GM12878 (cell line): ENCODE measurements around the gene USP21. TPM values are rescaled to one million over a fixed set of nuclear protein-coding genes. Genes with fewer than 3 reads are reported as not detected.

Source experiments
- CREB1 ChIP-seq: IDR thresholded peaks from 2 replicates; pipeline ENCODE4 v1.6.1; 2012; ENCODE audit warnings: low read depth, mild to moderate bottlenecking, inconsistent platforms
- CREM ChIP-seq: IDR thresholded peaks from 2 replicates; pipeline ENCODE4 v1.6.1; 2014; ENCODE audit warnings: antibody characterized with exemption, low read depth
- ESRRA ChIP-seq: IDR thresholded peaks from 2 replicates; pipeline ENCODE4 v1.6.1; 2012; ENCODE audit warnings: mild to moderate bottlenecking, low read length, improper control_type of control experiment
- GATAD2B ChIP-seq: fragments of 450-650 bp; conservative IDR thresholded peaks from 2 replicates; pipeline ENCODE4 v1.6.1; 2017; ENCODE audit warnings: low read depth, mild to moderate bottlenecking, moderate library complexity
- HCFC1 ChIP-seq: fragments of 150-350 bp; IDR thresholded peaks from 2 replicates; pipeline ENCODE4 v1.6.1; 2014; ENCODE audit warnings: low read length
- IKZF1 ChIP-seq: fragments of 450-650 bp; conservative IDR thresholded peaks from 2 replicates; pipeline ENCODE4 v1.6.1; 2017; ENCODE audit warnings: antibody characterized with exemption, mild to moderate bottlenecking
- LARP7 ChIP-seq: fragments of 450-650 bp; IDR thresholded peaks from 2 replicates; pipeline ENCODE4 v1.6.1; 2017; ENCODE audit warnings: mild to moderate bottlenecking
- MEF2B ChIP-seq: fragments of 450-650 bp; IDR thresholded peaks from 2 replicates; pipeline ENCODE4 v1.6.1; 2018; ENCODE audit warnings: mild to moderate bottlenecking, moderate library complexity; ENCODE audit not compliant: partially characterized antibody, poor library complexity, severe bottlenecking
- MTA2 ChIP-seq: fragments of 450-650 bp; IDR thresholded peaks from 2 replicates; pipeline ENCODE4 v1.6.1; 2016; ENCODE audit warnings: low read depth, mild to moderate bottlenecking, moderate library complexity
- NBN ChIP-seq: fragments of 450-650 bp; IDR thresholded peaks from 2 replicates; pipeline ENCODE4 v1.6.1; 2016
- NR2C1 ChIP-seq: fragments of 450-650 bp; IDR thresholded peaks from 2 replicates; pipeline ENCODE4 v1.6.1; 2017; ENCODE audit warnings: antibody characterized with exemption, mild to moderate bottlenecking, moderate library complexity
- POLR2A ChIP-seq: IDR thresholded peaks from 2 replicates; pipeline ENCODE4 v1.6.1; 2011; ENCODE audit warnings: low read depth, mild to moderate bottlenecking, low read length
- RFX5 ChIP-seq: IDR thresholded peaks from 2 replicates; pipeline ENCODE4 v1.6.1; 2011; ENCODE audit warnings: low read depth, low read length, improper control_type of control experiment
- SMARCA5 ChIP-seq: fragments of 450-650 bp; IDR thresholded peaks from 2 replicates; pipeline ENCODE4 v1.6.1; 2017; ENCODE audit warnings: mild to moderate bottlenecking
- SRF ChIP-seq, 2 experiments: IDR thresholded peaks; 2 replicates each; pipeline ENCODE4 v1.6.1; 2011; ENCODE audit warnings: low read depth in 2 of 2, low read length in 2 of 2, mild to moderate bottlenecking in 1 of 2, moderate library complexity in 1 of 2
- SUPT20H ChIP-seq: IDR thresholded peaks from 2 replicates; pipeline ENCODE4 v1.6.1; 2011; ENCODE audit warnings: low read depth, mild to moderate bottlenecking, low read length, moderate library complexity, borderline replicate concordance; ENCODE audit not compliant: control insufficient read depth
- TCF12 ChIP-seq: IDR thresholded peaks from 2 replicates; pipeline ENCODE4 v1.6.1; 2011; ENCODE audit warnings: low read depth, mild to moderate bottlenecking, low read length
- ZNF622 ChIP-seq: fragments of 450-650 bp; IDR thresholded peaks from 2 replicates; pipeline ENCODE4 v1.6.1; 2017; ENCODE audit warnings: mild to moderate bottlenecking, inconsistent platforms
- polyA plus RNA-seq, 11 experiments: library from polyadenylated mRNA; depleted of rRNA in 4 of 11; unstranded in 6 of 11; stranded (reverse) in 5 of 11; fragments of >200 nt; fragmentation: Nextera tagmentation in 4 of 11; fragmentation: Illumina TruSeq in 1 of 11; extraction: Ambion mirVana in 4 of 11; extraction: Trizol in 1 of 11; gene quantifications; 1 replicate in 1 of 11; 2 replicates in 10 of 11; pipeline versions ENCODE4 v1.2.1 to v1.2.3, GENCODE V29; 2011 to 2016; ENCODE audit warnings: inconsistent platforms in 2 of 11, missing spikeins in 2 of 11, low read depth in 1 of 11
- total RNA-seq, 4 experiments: library from RNA; depleted of rRNA in 3 of 4; stranded (reverse); fragments of >200 nt in 3 of 4; fragmentation: Illumina TruSeq in 1 of 4; extraction: Trizol in 1 of 4; gene quantifications; 2 replicates each; pipeline versions ENCODE4 v1.2.1 to v1.2.3, GENCODE V29; 2013 to 2021
- TF ChIP-seq, protein P1 (sequence below): fragments of 450-650 bp; IDR thresholded peaks from 2 replicates; pipeline ENCODE4 v1.6.1; 2017; ENCODE audit warnings: antibody characterized with exemption, mild to moderate bottlenecking, moderate library complexity
- TF ChIP-seq, protein P2 (sequence below): fragments of 450-650 bp; IDR thresholded peaks from 2 replicates; pipeline ENCODE4 v1.6.1; 2016; ENCODE audit warnings: mild to moderate bottlenecking
- TF ChIP-seq, protein P3 (sequence below): fragments of 450-650 bp; IDR thresholded peaks from 2 replicates; pipeline ENCODE4 v1.6.1; 2016; ENCODE audit warnings: mild to moderate bottlenecking
- TF ChIP-seq, protein P4 (sequence below): IDR thresholded peaks from 2 replicates; pipeline ENCODE4 v1.6.1; 2012; ENCODE audit warnings: low read depth, low read length, improper control_type of control experiment

Gene USP21
- total and polyA plus RNA-seq, 10 of the 15 experiments (the other 5 are each of a cell fraction or from before 2014, with no cell fraction given): 3.2 to 28.6 (median 16.6) TPM

DNA sequence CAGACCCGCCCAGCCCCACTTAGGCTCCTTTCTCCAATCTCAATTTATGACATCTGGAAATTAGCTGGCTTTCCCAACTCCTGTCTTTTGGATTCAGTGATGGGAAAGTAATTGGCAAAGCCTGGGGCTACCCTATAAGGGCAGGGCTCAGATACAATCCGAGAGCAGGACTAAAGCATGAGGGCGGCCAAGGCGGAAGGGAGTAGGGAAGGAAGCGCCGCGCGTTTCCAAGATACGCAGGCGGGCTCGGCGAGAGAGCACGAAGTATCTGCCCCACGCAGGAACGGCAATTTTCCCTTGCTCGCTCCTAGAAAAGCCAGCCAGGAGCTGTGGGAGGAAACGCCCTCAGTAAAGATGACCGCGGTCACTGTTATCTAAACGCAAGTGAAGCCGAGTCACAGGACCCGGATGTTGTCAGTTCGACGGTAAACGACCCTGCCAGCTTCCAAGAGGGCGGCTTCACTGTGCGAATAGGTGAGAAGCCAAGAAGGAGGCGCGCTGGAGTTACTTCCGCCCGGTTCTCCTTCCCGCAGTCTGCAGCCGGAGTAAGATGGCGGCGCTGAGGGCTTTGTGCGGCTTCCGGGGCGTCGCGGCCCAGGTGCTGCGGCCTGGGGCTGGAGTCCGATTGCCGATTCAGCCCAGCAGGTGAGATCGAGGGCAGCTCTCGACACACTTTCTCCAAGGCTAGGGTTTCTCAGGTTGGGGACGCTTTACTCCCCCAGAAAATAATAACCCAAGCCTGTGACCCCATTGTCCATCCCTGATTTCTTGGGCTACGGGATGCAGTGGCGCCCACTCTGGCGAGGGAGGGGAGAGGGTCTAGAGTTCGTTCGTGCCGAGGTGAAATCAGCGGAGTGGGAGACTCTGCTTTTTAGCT, 42.8 kb downstream of the USP21 start, which contains the start of gene NDUFS2 (continued):
- 0 out of 2 replicates have a peak, but pooled peaks have one; percentile 62 for TF ChIP-seq GATAD2B
- 0 out of 2 replicates have a peak, but pooled peaks have one; percentile 52 for TF ChIP-seq SMARCA5
- no peak for TF ChIP-seq MEF2B
- peak; percentile 84; the same call in 1 of the 2 replicates for TF ChIP-seq TCF12
- 0 out of 2 replicates have a peak, but pooled peaks have one; percentile 63 for TF ChIP-seq NBN
- TF ChIP-seq SRF (IDR thresholded peaks at IDR 0.05; ENCODE audit: low read depth in 2 of 2, low read length in 2 of 2): 0 out of 4 replicates have a peak, but pooled peaks of 1 of the 2 experiments have one; percentile 60
- TF ChIP-seq RFX5: 0 out of 2 replicates have a peak, but pooled peaks have one; percentile 32
- TF ChIP-seq LARP7: no peak; the same call in 1 of the 2 replicates
- TF ChIP-seq, protein P1, sequence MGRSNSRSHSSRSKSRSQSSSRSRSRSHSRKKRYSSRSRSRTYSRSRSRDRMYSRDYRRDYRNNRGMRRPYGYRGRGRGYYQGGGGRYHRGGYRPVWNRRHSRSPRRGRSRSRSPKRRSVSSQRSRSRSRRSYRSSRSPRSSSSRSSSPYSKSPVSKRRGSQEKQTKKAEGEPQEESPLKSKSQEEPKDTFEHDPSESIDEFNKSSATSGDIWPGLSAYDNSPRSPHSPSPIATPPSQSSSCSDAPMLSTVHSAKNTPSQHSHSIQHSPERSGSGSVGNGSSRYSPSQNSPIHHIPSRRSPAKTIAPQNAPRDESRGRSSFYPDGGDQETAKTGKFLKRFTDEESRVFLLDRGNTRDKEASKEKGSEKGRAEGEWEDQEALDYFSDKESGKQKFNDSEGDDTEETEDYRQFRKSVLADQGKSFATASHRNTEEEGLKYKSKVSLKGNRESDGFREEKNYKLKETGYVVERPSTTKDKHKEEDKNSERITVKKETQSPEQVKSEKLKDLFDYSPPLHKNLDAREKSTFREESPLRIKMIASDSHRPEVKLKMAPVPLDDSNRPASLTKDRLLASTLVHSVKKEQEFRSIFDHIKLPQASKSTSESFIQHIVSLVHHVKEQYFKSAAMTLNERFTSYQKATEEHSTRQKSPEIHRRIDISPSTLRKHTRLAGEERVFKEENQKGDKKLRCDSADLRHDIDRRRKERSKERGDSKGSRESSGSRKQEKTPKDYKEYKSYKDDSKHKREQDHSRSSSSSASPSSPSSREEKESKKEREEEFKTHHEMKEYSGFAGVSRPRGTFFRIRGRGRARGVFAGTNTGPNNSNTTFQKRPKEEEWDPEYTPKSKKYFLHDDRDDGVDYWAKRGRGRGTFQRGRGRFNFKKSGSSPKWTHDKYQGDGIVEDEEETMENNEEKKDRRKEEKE: no peak
- peak; percentile 98 for TF ChIP-seq IKZF1
- TF ChIP-seq, protein P2, sequence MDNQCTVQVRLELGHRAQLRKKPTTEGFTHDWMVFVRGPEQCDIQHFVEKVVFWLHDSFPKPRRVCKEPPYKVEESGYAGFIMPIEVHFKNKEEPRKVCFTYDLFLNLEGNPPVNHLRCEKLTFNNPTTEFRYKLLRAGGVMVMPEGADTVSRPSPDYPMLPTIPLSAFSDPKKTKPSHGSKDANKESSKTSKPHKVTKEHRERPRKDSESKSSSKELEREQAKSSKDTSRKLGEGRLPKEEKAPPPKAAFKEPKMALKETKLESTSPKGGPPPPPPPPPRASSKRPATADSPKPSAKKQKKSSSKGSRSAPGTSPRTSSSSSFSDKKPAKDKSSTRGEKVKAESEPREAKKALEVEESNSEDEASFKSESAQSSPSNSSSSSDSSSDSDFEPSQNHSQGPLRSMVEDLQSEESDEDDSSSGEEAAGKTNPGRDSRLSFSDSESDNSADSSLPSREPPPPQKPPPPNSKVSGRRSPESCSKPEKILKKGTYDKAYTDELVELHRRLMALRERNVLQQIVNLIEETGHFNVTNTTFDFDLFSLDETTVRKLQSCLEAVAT: peak; percentile 97
- TF ChIP-seq CREM: peak; percentile 96
- TF ChIP-seq, protein P3, sequence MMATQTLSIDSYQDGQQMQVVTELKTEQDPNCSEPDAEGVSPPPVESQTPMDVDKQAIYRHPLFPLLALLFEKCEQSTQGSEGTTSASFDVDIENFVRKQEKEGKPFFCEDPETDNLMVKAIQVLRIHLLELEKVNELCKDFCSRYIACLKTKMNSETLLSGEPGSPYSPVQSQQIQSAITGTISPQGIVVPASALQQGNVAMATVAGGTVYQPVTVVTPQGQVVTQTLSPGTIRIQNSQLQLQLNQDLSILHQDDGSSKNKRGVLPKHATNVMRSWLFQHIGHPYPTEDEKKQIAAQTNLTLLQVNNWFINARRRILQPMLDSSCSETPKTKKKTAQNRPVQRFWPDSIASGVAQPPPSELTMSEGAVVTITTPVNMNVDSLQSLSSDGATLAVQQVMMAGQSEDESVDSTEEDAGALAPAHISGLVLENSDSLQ: peak; percentile 27; the same call in 1 of the 2 replicates
- peak; percentile 96 for TF ChIP-seq CREB1
- TF ChIP-seq ESRRA: no peak
- no peak for TF ChIP-seq ZNF622
- TF ChIP-seq HCFC1: peak; percentile 95
- TF ChIP-seq MTA2: peak; percentile 58
- TF ChIP-seq, protein P4, sequence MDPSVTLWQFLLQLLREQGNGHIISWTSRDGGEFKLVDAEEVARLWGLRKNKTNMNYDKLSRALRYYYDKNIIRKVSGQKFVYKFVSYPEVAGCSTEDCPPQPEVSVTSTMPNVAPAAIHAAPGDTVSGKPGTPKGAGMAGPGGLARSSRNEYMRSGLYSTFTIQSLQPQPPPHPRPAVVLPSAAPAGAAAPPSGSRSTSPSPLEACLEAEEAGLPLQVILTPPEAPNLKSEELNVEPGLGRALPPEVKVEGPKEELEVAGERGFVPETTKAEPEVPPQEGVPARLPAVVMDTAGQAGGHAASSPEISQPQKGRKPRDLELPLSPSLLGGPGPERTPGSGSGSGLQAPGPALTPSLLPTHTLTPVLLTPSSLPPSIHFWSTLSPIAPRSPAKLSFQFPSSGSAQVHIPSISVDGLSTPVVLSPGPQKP: peak; percentile 80
- TF ChIP-seq NR2C1: peak; percentile 97
- no peak for TF ChIP-seq SUPT20H
- TF ChIP-seq POLR2A: peak; percentile 96
